Suppressor macrophage treated with lipopolysaccharide for 1 hour (primary cell): Measurements from ENCODE around the gene TBC1D9.

Experiments
- DNase-seq, 3 donors: peaks; one replicate each; pipeline ENCODE4 v3.0.0-alpha.2; 2020 to 2022

Gene TBC1D9

GRCh38 chr4:140612357-140612756 lies 143.8 kb downstream of the TBC1D9 start:
- DNase-seq, result peak in 2 of 3 donors; percentile 37 to 46

GRCh38 chr4:140611854-140612253 lies 144.3 kb downstream of the TBC1D9 start:
- peak; percentile 19 to 41 (median 28) for DNase-seq

- peak; percentile 53 to 69 (median 56) for DNase-seq
Observed at GRCh38 chr4:140609548-140610425, 146.4 kb downstream of the TBC1D9 start.

- DNase-seq, result no peak
Observed at GRCh38 chr4:140607852-140608251, 148.3 kb downstream of the TBC1D9 start.

GRCh38 chr4:140604544-140604943 lies 151.6 kb downstream of the TBC1D9 start:
- no peak for DNase-seq

GRCh38 chr4:140603286-140603685 lies 152.9 kb downstream of the TBC1D9 start:
- DNase-seq, result no peak

GRCh38 chr4:140602714-140603113 lies 153.5 kb downstream of the TBC1D9 start:
- no peak for DNase-seq

- no peak for DNase-seq
Observed at GRCh38 chr4:140600408-140600807, 155.8 kb downstream of the TBC1D9 start.

GRCh38 chr4:140595065-140595464 lies 161.1 kb downstream of the TBC1D9 start:
- no peak for DNase-seq

GRCh38 chr4:140584439-140584838 lies 171.7 kb downstream of the TBC1D9 start:
- DNase-seq, result no peak

- no peak for DNase-seq
Observed at GRCh38 chr4:140581078-140581477, 175.1 kb downstream of the TBC1D9 start.

- DNase-seq, result no peak
Observed at GRCh38 chr4:140579278-140579677, 176.9 kb downstream of the TBC1D9 start.

- no peak for DNase-seq
Observed at GRCh38 chr4:140575489-140575888, 180.7 kb downstream of the TBC1D9 start.

- no peak for DNase-seq
Observed at GRCh38 chr4:140571620-140572019, 184.6 kb downstream of the TBC1D9 start.
